Endodermal cell (in vitro differentiated cells): ENCODE data around the gene SLC40A1. TPM values are rescaled to one million over a fixed set of nuclear protein-coding genes. Genes with fewer than 3 reads are reported as not detected.

Experiments
- DNase-seq: peaks from one replicate; pipeline ENCODE4 v3.0.0-alpha.2; 2017
- H3K27ac ChIP-seq: 2 replicates; pipeline ENCODE4 v1.5.1; 2013; ENCODE audit warnings: mild to moderate bottlenecking, low read depth, low read length, moderate library complexity
- H3K27me3 ChIP-seq: 2 replicates; pipeline ENCODE4 v1.6.1; 2013; ENCODE audit warnings: mild to moderate bottlenecking, low read length, moderate library complexity; ENCODE audit not compliant: insufficient read depth, control insufficient read depth, poor library complexity, severe bottlenecking
- H3K36me3 ChIP-seq: 2 replicates; pipeline ENCODE4 v1.7.0; 2013; ENCODE audit warnings: mild to moderate bottlenecking, low read length, moderate library complexity; ENCODE audit not compliant: control insufficient read depth, insufficient read depth
- H3K4me1 ChIP-seq: one replicate; pipeline ENCODE4 v1.7.0; 2013; ENCODE audit warnings: low read length; ENCODE audit not compliant: control insufficient read depth, insufficient read depth
- H3K4me3 ChIP-seq: 2 replicates; pipeline ENCODE4 v1.5.1; 2013; ENCODE audit warnings: mild to moderate bottlenecking, low read length, moderate library complexity
- H3K9ac ChIP-seq: 2 replicates; pipeline ENCODE4 v1.6.1; 2013; ENCODE audit warnings: mild to moderate bottlenecking, low read length, moderate library complexity; ENCODE audit not compliant: poor library complexity, severe bottlenecking; ENCODE audit errors: extremely low read depth
- H3K9me3 ChIP-seq: 2 replicates; pipeline ENCODE4 v1.6.1; 2013; ENCODE audit warnings: mild to moderate bottlenecking, low read length, moderate library complexity; ENCODE audit not compliant: control insufficient read depth
- H3K27ac Mint-ChIP-seq: 2 replicates; pipeline ENCODE4 v1.8.0; 2020; ENCODE audit warnings: mixed read lengths
- H3K27me3 Mint-ChIP-seq: 2 replicates; pipeline ENCODE4 v1.8.0; 2021; ENCODE audit warnings: mild to moderate bottlenecking, mixed read lengths; ENCODE audit not compliant: insufficient read depth
- H3K36me3 Mint-ChIP-seq: 2 replicates; pipeline ENCODE4 v1.8.0; 2020; ENCODE audit warnings: low read depth, mixed read lengths
- H3K4me1 Mint-ChIP-seq: 2 replicates; pipeline ENCODE4 v1.8.0; 2020; ENCODE audit warnings: mixed read lengths
- H3K4me3 Mint-ChIP-seq: 2 replicates; pipeline ENCODE4 v1.8.0; 2020; ENCODE audit warnings: mild to moderate bottlenecking, moderate library complexity, mixed read lengths
- H3K9me3 Mint-ChIP-seq: 2 replicates; pipeline ENCODE4 v1.8.0; 2020; ENCODE audit warnings: mild to moderate bottlenecking, mixed read lengths
- CTCF ChIP-seq: fragments of 200-600 bp; sonication (generic); conservative IDR thresholded peaks from 2 replicates; pipeline ENCODE4 v1.5.0; 2021; ENCODE audit warnings: antibody characterized with exemption, mild to moderate bottlenecking
- WGBS, 2 experiments: methylation state at CpG; one replicate each; pipeline versions ENCODE4 v1.1.5 to v1.1.7; 2013; ENCODE audit warnings: missing lambda C conversion rate in 2 of 2, mixed read lengths in 1 of 2; ENCODE audit not compliant: insufficient coverage in 1 of 2, insufficient read length in 1 of 2; 5-methylcytosine and 5-hydroxymethylcytosine counted together
- total RNA-seq, 2 donors: library from RNA; stranded (reverse); fragmentation: NEBNext Ultra II Directional in 1 of 2; extraction: Animal tissue kit (Norgen Biotek cat#: 25700) in 1 of 2; gene quantifications; 2 replicates in 1 of 2; 3 replicates in 1 of 2; pipeline ENCODE4 v1.2.1, GENCODE V29; 2021

SLC40A1 gene
- total RNA-seq, 2 donors from 2014 or later = 74.1 to 96.8 TPM

GRCh38 chr2:189618197-189618596 is 37.6 kb upstream of the SLC40A1 start:
- DNase-seq = no peak
- H3K4me3 Mint-ChIP-seq = no peak overlapping the region
- Histone ChIP-seq H3K4me1 (peaks cover 3% of the 10 kb centered on the region), H3K27me3 (no peaks in the 10 kb centered on the region), H3K4me3 (no peak overlapping the region), H3K36me3 (no peaks in the 10 kb centered on the region), H3K27ac (no peak overlapping the region), H3K9me3 (no peaks in the 10 kb centered on the region), H3K9ac (no peak overlapping the region)
- H3K27ac Mint-ChIP-seq = no peak overlapping the region
- H3K36me3 Mint-ChIP-seq = no peaks in the 10 kb centered on the region
- TF ChIP-seq CTCF = no peak
- H3K27me3 Mint-ChIP-seq = no peaks in the 10 kb centered on the region
- no peaks in the 10 kb centered on the region for H3K9me3 Mint-ChIP-seq
- peaks cover 19% of the 10 kb centered on the region for H3K4me1 Mint-ChIP-seq
- no CpG with 5 or more reads among the region's 1 CpG for WGBS, 2 experiments

- no peak for TF ChIP-seq CTCF
- Mint-ChIP-seq H3K9me3 (no peaks in the 10 kb centered on the region), H3K36me3 (no peaks in the 10 kb centered on the region), H3K4me1 (peaks cover 22% of the 10 kb centered on the region), H3K4me3 (no peak overlapping the region), H3K27me3 (no peaks in the 10 kb centered on the region), H3K27ac (no peak overlapping the region)
- Histone ChIP-seq H3K4me1 (peaks cover 6% of the 10 kb centered on the region), H3K9ac (no peak overlapping the region), H3K27ac (no peak overlapping the region), H3K9me3 (no peaks in the 10 kb centered on the region), H3K36me3 (no peaks in the 10 kb centered on the region), H3K27me3 (no peaks in the 10 kb centered on the region), H3K4me3 (no peak overlapping the region)
- no peak for DNase-seq
- 89 to 100% methylated on average over 3 to 4 of the region's 4 CpGs for WGBS, 2 experiments
These were observed 34.0 kb upstream of the SLC40A1 start for GRCh38 chr2:189614585-189614984.

- H3K9me3 ChIP-seq = no peaks in the 10 kb centered on the region
- Mint-ChIP-seq H3K36me3 (no peaks in the 10 kb centered on the region), H3K27me3 (no peaks in the 10 kb centered on the region), H3K4me1 (peaks cover 29% of the 10 kb centered on the region), H3K9me3 (no peaks in the 10 kb centered on the region), H3K27ac (peak overlapping the region; percentile 94), H3K4me3 (no peak overlapping the region)
- 92% methylated on average over 1 of the region's 2 CpGs; no CpG with 5 or more reads in 1 of the 2 experiments for WGBS, 2 experiments
- no peak for TF ChIP-seq CTCF
- H3K27me3 ChIP-seq = no peaks in the 10 kb centered on the region
- DNase-seq = no peak
- no peaks in the 10 kb centered on the region for H3K36me3 ChIP-seq
- H3K9ac ChIP-seq = peak overlapping the region; percentile 47
- peak overlapping the region; percentile 7 for H3K4me3 ChIP-seq
- H3K4me1 ChIP-seq = peaks cover 9% of the 10 kb centered on the region
- H3K27ac ChIP-seq = no peak overlapping the region
These were observed 33.2 kb upstream of the SLC40A1 start for GRCh38 chr2:189613650-189614420.
